Glutamatergic neuron (in vitro differentiated cells): Measurements from ENCODE around the gene PGLYRP4. TPM values are rescaled to one million over a fixed set of nuclear protein-coding genes. Genes with fewer than 3 reads are reported as not detected.

ENCODE experiments used
- DNase-seq: peaks from one replicate; pipeline ENCODE4 v3.0.0; 2022
- H3K27ac Mint-ChIP-seq: one replicate; pipeline ENCODE4 v1.8.0; 2020; ENCODE audit warnings: mild to moderate bottlenecking, mixed read lengths, inconsistent platforms; ENCODE audit not compliant: unreplicated experiment
- H3K27me3 Mint-ChIP-seq: one replicate; pipeline ENCODE4 v1.8.0; 2020; ENCODE audit warnings: mild to moderate bottlenecking, moderate library complexity, mixed read lengths, inconsistent platforms; ENCODE audit not compliant: unreplicated experiment
- H3K36me3 Mint-ChIP-seq: one replicate; pipeline ENCODE4 v1.8.0; 2020; ENCODE audit warnings: mild to moderate bottlenecking, mixed read lengths, inconsistent platforms; ENCODE audit not compliant: unreplicated experiment
- H3K4me1 Mint-ChIP-seq: one replicate; pipeline ENCODE4 v1.8.0; 2020; ENCODE audit warnings: mild to moderate bottlenecking, low read depth, mixed read lengths, inconsistent platforms; ENCODE audit not compliant: unreplicated experiment
- H3K4me3 Mint-ChIP-seq: one replicate; pipeline ENCODE4 v1.8.0; 2020; ENCODE audit warnings: mild to moderate bottlenecking, mixed read lengths, inconsistent platforms; ENCODE audit not compliant: unreplicated experiment
- H3K9me3 Mint-ChIP-seq: one replicate; pipeline ENCODE4 v1.8.0; 2020; ENCODE audit warnings: mild to moderate bottlenecking, moderate library complexity, mixed read lengths, inconsistent platforms; ENCODE audit not compliant: unreplicated experiment
- CTCF ChIP-seq: fragments of 200-600 bp; sonication (generic); IDR thresholded peaks from one replicate; pipeline ENCODE4 v1.5.0; 2021; ENCODE audit not compliant: partially characterized antibody, unreplicated experiment
- total RNA-seq: library from RNA; stranded (reverse); fragmentation: NEBNext Ultra II Directional; extraction: Animal tissue kit (Norgen Biotek cat#: 25700); gene quantifications from one replicate; pipeline ENCODE4 v1.2.1, GENCODE V29; 2021; ENCODE audit not compliant: unreplicated experiment

PGLYRP4 gene
- total RNA-seq, 1 donor from 2014 or later: not detected

- TF ChIP-seq CTCF: no peak
- H3K27me3 Mint-ChIP-seq: no peaks in the 10 kb centered on the region
- peaks cover 3% of the 10 kb centered on the region for H3K4me1 Mint-ChIP-seq
Measured at GRCh38 chr1:153370146-153370545, 21.5 kb upstream of the PGLYRP4 start.

GRCh38 chr1:153368495-153368894, 19.9 kb upstream of the PGLYRP4 start:
- no peak for TF ChIP-seq CTCF
- Mint-ChIP-seq H3K27me3 (peaks cover 4% of the 10 kb centered on the region), H3K27ac (no peak overlapping the region), H3K4me1 (peaks cover 7% of the 10 kb centered on the region), H3K36me3 (peaks cover 4% of the 10 kb centered on the region), H3K9me3 (peaks cover 2% of the 10 kb centered on the region), H3K4me3 (no peak overlapping the region)
- no peak for DNase-seq

More at GRCh38 chr1:153370146-153370545, 21.5 kb upstream of the PGLYRP4 start:
- Mint-ChIP-seq H3K9me3 (no peaks in the 10 kb centered on the region), H3K4me3 (no peak overlapping the region), H3K27ac (no peak overlapping the region), H3K36me3 (peaks cover 4% of the 10 kb centered on the region)
- DNase-seq: no peak

- Mint-ChIP-seq H3K4me3 (no peak overlapping the region), H3K27ac (no peak overlapping the region), H3K27me3 (peaks cover 9% of the 10 kb centered on the region), H3K4me1 (peaks cover 19% of the 10 kb centered on the region), H3K9me3 (peaks cover 8% of the 10 kb centered on the region), H3K36me3 (peaks cover 4% of the 10 kb centered on the region)
- DNase-seq: no peak
- TF ChIP-seq CTCF: no peak
Measured at GRCh38 chr1:153367090-153367489, 18.4 kb upstream of the PGLYRP4 start.

- Mint-ChIP-seq H3K27me3 (peaks cover 9% of the 10 kb centered on the region), H3K4me3 (no peak overlapping the region), H3K27ac (no peak overlapping the region), H3K4me1 (peaks cover 23% of the 10 kb centered on the region), H3K36me3 (peaks cover 4% of the 10 kb centered on the region), H3K9me3 (peaks cover 12% of the 10 kb centered on the region)
- TF ChIP-seq CTCF: no peak
- no peak for DNase-seq
Measured at GRCh38 chr1:153366261-153366660, 17.6 kb upstream of the PGLYRP4 start.

- Mint-ChIP-seq H3K9me3 (peaks cover 12% of the 10 kb centered on the region), H3K36me3 (peaks cover 4% of the 10 kb centered on the region), H3K27me3 (peaks cover 12% of the 10 kb centered on the region), H3K4me3 (no peak overlapping the region), H3K27ac (no peak overlapping the region), H3K4me1 (peaks cover 28% of the 10 kb centered on the region)
- TF ChIP-seq CTCF: no peak
- no peak for DNase-seq
Measured at GRCh38 chr1:153365696-153366095, 17.1 kb upstream of the PGLYRP4 start.
